ENCODE data around the gene ZNF761. TPM values are rescaled to one million over a fixed set of nuclear protein-coding genes. Genes with fewer than 3 reads are reported as not detected.
"Not testable (repeated sequence)": the region's sequence is repeated elsewhere in the genome, so short reads cannot be mapped to it uniquely, and the experiment has no call there.

Gene ZNF761
- total and polyA plus RNA-seq, 2 donors (not counting 3 experiments of a cell fraction or from before 2014, with no cell fraction given): 6.4 to 8.8 TPM

DNA sequence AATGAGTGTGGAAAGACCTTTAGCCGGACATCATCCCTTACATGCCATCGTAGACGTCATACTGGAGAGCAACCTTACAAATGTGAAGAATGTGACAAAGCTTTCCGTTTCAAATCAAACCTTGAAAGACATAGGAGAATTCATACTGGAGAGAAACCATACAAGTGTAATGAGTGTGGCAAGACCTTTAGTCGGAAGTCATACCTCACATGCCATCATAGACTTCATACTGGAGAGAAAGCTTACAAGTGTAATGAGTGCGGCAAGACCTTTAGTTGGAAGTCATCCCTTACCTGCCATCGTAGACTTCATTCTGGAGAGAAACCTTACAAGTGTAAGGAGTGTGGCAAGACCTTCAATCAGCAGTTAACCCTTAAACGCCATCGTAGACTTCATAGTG is 24.0 kb downstream of the ZNF761 start:
- H3K4me2 ChIP-seq (ENCODE audit: insufficient read depth, low read length): no peak overlapping the region
- dilution Hi-C loops (cut with MboI; ENCODE audit: extremely low pct_ligation_motif_present, low sequenced_read_pairs) (no loop called here), intact Hi-C loops (cut with micrococcal nuclease) (no loop called here)
- peaks cover 11% of the 10 kb centered on the region for H3K9me3 ChIP-seq (replicated peaks; ENCODE audit: control insufficient read depth, insufficient read depth, low read length)
- H2AFZ ChIP-seq (ENCODE audit: low read depth, low read length): no peak overlapping the region
- H3K27ac ChIP-seq (ENCODE audit: insufficient read depth, low read depth, low read length): no peak overlapping the region
- TF ChIP-seq POLR2AphosphoS5 (IDR thresholded peaks at IDR 0.05; ENCODE audit: insufficient read depth, low read depth, low read length) (no peak), MYC (IDR thresholded peaks at IDR 0.05; ENCODE audit: low read depth, low read length) (no peak), JUN (IDR thresholded peaks at IDR 0.05; ENCODE audit: borderline replicate concordance, insufficient read depth, insufficient read length, low read depth) (no peak), FOS (IDR thresholded peaks at IDR 0.05; ENCODE audit: borderline replicate concordance, insufficient read depth, low read length) (no peak)
- TF ChIP-seq, protein P1, sequence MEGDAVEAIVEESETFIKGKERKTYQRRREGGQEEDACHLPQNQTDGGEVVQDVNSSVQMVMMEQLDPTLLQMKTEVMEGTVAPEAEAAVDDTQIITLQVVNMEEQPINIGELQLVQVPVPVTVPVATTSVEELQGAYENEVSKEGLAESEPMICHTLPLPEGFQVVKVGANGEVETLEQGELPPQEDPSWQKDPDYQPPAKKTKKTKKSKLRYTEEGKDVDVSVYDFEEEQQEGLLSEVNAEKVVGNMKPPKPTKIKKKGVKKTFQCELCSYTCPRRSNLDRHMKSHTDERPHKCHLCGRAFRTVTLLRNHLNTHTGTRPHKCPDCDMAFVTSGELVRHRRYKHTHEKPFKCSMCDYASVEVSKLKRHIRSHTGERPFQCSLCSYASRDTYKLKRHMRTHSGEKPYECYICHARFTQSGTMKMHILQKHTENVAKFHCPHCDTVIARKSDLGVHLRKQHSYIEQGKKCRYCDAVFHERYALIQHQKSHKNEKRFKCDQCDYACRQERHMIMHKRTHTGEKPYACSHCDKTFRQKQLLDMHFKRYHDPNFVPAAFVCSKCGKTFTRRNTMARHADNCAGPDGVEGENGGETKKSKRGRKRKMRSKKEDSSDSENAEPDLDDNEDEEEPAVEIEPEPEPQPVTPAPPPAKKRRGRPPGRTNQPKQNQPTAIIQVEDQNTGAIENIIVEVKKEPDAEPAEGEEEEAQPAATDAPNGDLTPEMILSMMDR (IDR thresholded peaks at IDR 0.05; ENCODE audit: extremely low read depth in 1 of 2, insufficient read depth in 1 of 2, low read depth in 1 of 2, low read length in 2 of 2): no peak
- TF ChIP-seq, protein P2, sequence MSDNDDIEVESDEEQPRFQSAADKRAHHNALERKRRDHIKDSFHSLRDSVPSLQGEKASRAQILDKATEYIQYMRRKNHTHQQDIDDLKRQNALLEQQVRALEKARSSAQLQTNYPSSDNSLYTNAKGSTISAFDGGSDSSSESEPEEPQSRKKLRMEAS (IDR thresholded peaks at IDR 0.05; ENCODE audit: insufficient read depth, insufficient read length): no peak
- BruUV-seq (replicated peaks): no TSS peak
- H3K79me2 ChIP-seq (ENCODE audit: control insufficient read depth, insufficient read depth, low read length): no peaks in the 10 kb centered on the region
- H3K4me1 ChIP-seq (ENCODE audit: control insufficient read depth, extremely low read depth, insufficient read depth, low read length): no peaks in the 10 kb centered on the region
- no peaks in the 10 kb centered on the region for H3K27me3 ChIP-seq (ENCODE audit: control insufficient read depth in 2 of 2, insufficient read depth in 2 of 2, low read length in 2 of 2)
- ChIA-PET CTCF (no interaction called here), POLR2A (no interaction called here)
- no peak overlapping the region for H3K4me3 ChIP-seq (replicated peaks in 1 of 3; ENCODE audit: insufficient read depth in 1 of 3, low read depth in 1 of 3, low read length in 3 of 3)
- H4K20me1 ChIP-seq (replicated peaks; ENCODE audit: control insufficient read depth, extremely low read depth, insufficient read depth, low read length): no peaks in the 10 kb centered on the region
- H3K9me1 ChIP-seq (replicated peaks; ENCODE audit: control insufficient read depth, extremely low read depth, insufficient read depth, low read length): no peaks in the 10 kb centered on the region
- DNase-seq (ENCODE audit: low read depth, low spot score) (no peak), FAIRE-seq (no peak)
- H3K9ac ChIP-seq (replicated peaks; ENCODE audit: extremely low read depth, insufficient read depth, low read length): no peak overlapping the region
- peaks cover 0 to 6% of the 10 kb centered on the region in 2 experiments for H3K36me3 ChIP-seq (ENCODE audit: control insufficient read depth in 2 of 2, extremely low read depth in 1 of 2, insufficient read depth in 2 of 2, low read length in 2 of 2)

DNA sequence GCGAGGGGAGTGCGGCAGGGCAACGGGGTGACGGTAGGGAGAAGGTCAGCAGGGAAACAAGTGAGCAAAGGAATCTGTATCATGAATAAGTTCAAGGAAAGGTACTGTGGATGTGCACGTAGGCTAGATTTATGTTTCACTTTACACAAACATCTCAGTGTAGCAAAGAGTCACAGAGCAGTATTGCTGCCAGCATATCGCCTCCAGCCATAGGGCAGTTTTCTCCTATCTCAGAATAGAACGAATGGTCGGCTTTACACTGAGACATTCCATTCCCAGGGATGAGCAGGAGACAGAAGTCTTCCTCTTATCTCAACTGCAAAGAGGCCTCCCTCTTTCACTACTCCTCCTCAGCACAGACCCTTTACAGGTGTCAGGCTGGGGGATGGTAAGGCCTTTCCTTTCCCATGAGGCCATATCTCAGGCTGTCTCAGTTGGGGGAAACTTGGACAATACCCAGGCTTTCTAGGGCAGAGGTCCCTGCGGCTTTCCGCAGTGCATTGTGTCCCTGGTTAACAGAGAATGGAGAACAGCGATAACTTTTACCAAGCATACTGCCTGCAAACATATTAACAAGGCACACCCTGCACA is 28.4 kb downstream of the ZNF761 start:
- H3K9me1 ChIP-seq (replicated peaks; ENCODE audit: control insufficient read depth, extremely low read depth, insufficient read depth, low read length); H2AFZ ChIP-seq (ENCODE audit: low read depth, low read length); H3K27ac ChIP-seq (ENCODE audit: insufficient read depth, low read depth, low read length); intact Hi-C loops (cut with micrococcal nuclease); H3K27me3 ChIP-seq (ENCODE audit: control insufficient read depth in 2 of 2, insufficient read depth in 2 of 2, low read length in 2 of 2); H4K20me1 ChIP-seq (replicated peaks; ENCODE audit: control insufficient read depth, extremely low read depth, insufficient read depth, low read length); H3K36me3 ChIP-seq (ENCODE audit: control insufficient read depth in 2 of 2, extremely low read depth in 1 of 2, insufficient read depth in 2 of 2, low read length in 2 of 2); H3K4me1 ChIP-seq (ENCODE audit: control insufficient read depth, extremely low read depth, insufficient read depth, low read length); H3K4me3 ChIP-seq (replicated peaks in 1 of 3; ENCODE audit: insufficient read depth in 1 of 3, low read depth in 1 of 3, low read length in 3 of 3); dilution Hi-C loops (cut with MboI; ENCODE audit: extremely low pct_ligation_motif_present, low sequenced_read_pairs); H3K79me2 ChIP-seq (ENCODE audit: control insufficient read depth, insufficient read depth, low read length); H3K9ac ChIP-seq (replicated peaks; ENCODE audit: extremely low read depth, insufficient read depth, low read length); POLR2A ChIA-PET; BruUV-seq (replicated peaks); DNase-seq (ENCODE audit: low read depth, low spot score); FAIRE-seq; H3K4me2 ChIP-seq (ENCODE audit: insufficient read depth, low read length); H3K9me3 ChIP-seq (replicated peaks; ENCODE audit: control insufficient read depth, insufficient read depth, low read length); CTCF ChIA-PET: not testable (repeated sequence)
